Liver (tissue), 9 donors: ENCODE data around the gene P2RY12. TPM values are rescaled to one million over a fixed set of nuclear protein-coding genes. Genes with fewer than 3 reads are reported as not detected.

ENCODE experiments used
- DNase-seq: peaks from one replicate; pipeline ENCODE4 v3.0.0-alpha.2; 2017; ENCODE audit warnings: low spot score
- H3K27ac ChIP-seq, 2 donors: one replicate each; pipeline ENCODE4 v1.7.0; 2013; ENCODE audit warnings: inconsistent platforms in 2 of 2, low read length in 2 of 2, control low read depth in 1 of 2, low read depth in 1 of 2, mild to moderate bottlenecking in 1 of 2
- H3K27me3 ChIP-seq, 4 donors: one replicate each; pipeline versions ENCODE4 v1.6.1 to v1.7.0; 2013; ENCODE audit warnings: low read length in 3 of 4, inconsistent platforms in 1 of 4, mild to moderate bottlenecking in 1 of 4, moderate library complexity in 1 of 4; ENCODE audit not compliant: control insufficient read depth in 4 of 4, insufficient read depth in 4 of 4
- H3K36me3 ChIP-seq, 4 donors: one replicate each; pipeline versions ENCODE4 v1.6.1 to v1.7.0; 2013; ENCODE audit warnings: low read length in 3 of 4, mild to moderate bottlenecking in 3 of 4, low read depth in 1 of 4, moderate library complexity in 1 of 4; ENCODE audit not compliant: control insufficient read depth in 4 of 4, insufficient read depth in 3 of 4
- H3K4me1 ChIP-seq, 4 donors: one replicate each; pipeline versions ENCODE4 v1.6.1 to v1.7.0; 2013; ENCODE audit warnings: low read length in 3 of 4, mild to moderate bottlenecking in 3 of 4, moderate library complexity in 1 of 4; ENCODE audit not compliant: control insufficient read depth in 4 of 4, insufficient read depth in 4 of 4
- H3K4me3 ChIP-seq, 3 donors: one replicate each; pipeline versions ENCODE4 v1.6.1 to v1.7.0; 2013; ENCODE audit warnings: low read length in 3 of 3, control low read depth in 1 of 3, low read depth in 1 of 3, mild to moderate bottlenecking in 1 of 3
- H3K9ac ChIP-seq, 2 donors: one replicate each; pipeline ENCODE4 v1.7.0; 2013; ENCODE audit warnings: low read length in 2 of 2, mild to moderate bottlenecking in 2 of 2, moderate library complexity in 2 of 2, control low read depth in 1 of 2, low read depth in 1 of 2
- H3K9me3 ChIP-seq, 4 donors: one replicate each; pipeline versions ENCODE4 v1.6.1 to v1.7.0; 2013; ENCODE audit warnings: low read length in 3 of 4; ENCODE audit not compliant: control insufficient read depth in 4 of 4
- ATF3 ChIP-seq: IDR thresholded peaks from 2 replicates; pipeline ENCODE4 v1.6.1; 2016; ENCODE audit warnings: antibody characterized with exemption
- CTCF ChIP-seq: fragments of 150-350 bp; IDR thresholded peaks from 2 replicates; pipeline ENCODE4 v1.5.1; 2017; ENCODE audit warnings: improper control_type of control experiment, low read depth, low read length; ENCODE audit not compliant: missing input control
- EGR1 ChIP-seq, 2 donors: IDR thresholded peaks; 2 replicates each; pipeline ENCODE4 v1.6.1; 2016 to 2018; ENCODE audit warnings: antibody characterized with exemption in 2 of 2, low read depth in 2 of 2
- FOXA1 ChIP-seq: IDR thresholded peaks from 2 replicates; pipeline ENCODE4 v1.6.1; 2016; ENCODE audit warnings: antibody characterized with exemption
- FOXA2 ChIP-seq: IDR thresholded peaks from 2 replicates; pipeline ENCODE4 v1.6.1; 2016; ENCODE audit warnings: antibody characterized with exemption
- GABPA ChIP-seq, 2 donors: IDR thresholded peaks in 1 of 2; conservative IDR thresholded peaks in 1 of 2; 2 replicates each; pipeline ENCODE4 v1.6.1; 2016; ENCODE audit warnings: antibody characterized with exemption in 2 of 2, mild to moderate bottlenecking in 1 of 2, moderate library complexity in 1 of 2
- HNF4A ChIP-seq, 2 donors: conservative IDR thresholded peaks; 2 replicates each; pipeline ENCODE4 v1.6.1; 2016; ENCODE audit warnings: antibody characterized with exemption in 2 of 2, mild to moderate bottlenecking in 2 of 2
- HNF4G ChIP-seq: IDR thresholded peaks from 2 replicates; pipeline ENCODE4 v1.6.1; 2016; ENCODE audit warnings: antibody characterized with exemption
- MAX ChIP-seq: IDR thresholded peaks from 2 replicates; pipeline ENCODE4 v1.6.1; 2016; ENCODE audit warnings: antibody characterized with exemption
- NR2F2 ChIP-seq: IDR thresholded peaks from 2 replicates; pipeline ENCODE4 v1.6.1; 2016; ENCODE audit warnings: antibody characterized with exemption
- RAD21 ChIP-seq, 2 donors: IDR thresholded peaks; 2 replicates each; pipeline ENCODE4 v1.6.1; 2016; ENCODE audit warnings: antibody characterized with exemption in 2 of 2, mild to moderate bottlenecking in 2 of 2
- REST ChIP-seq: IDR thresholded peaks from 2 replicates; pipeline ENCODE4 v1.6.1; 2016; ENCODE audit warnings: antibody characterized with exemption, mild to moderate bottlenecking
- TAF1 ChIP-seq: conservative IDR thresholded peaks from 2 replicates; pipeline ENCODE4 v1.6.1; 2016; ENCODE audit warnings: antibody characterized with exemption, mild to moderate bottlenecking
- ZBTB33 ChIP-seq: IDR thresholded peaks from 2 replicates; pipeline ENCODE4 v1.6.1; 2016; ENCODE audit warnings: antibody characterized with exemption
- WGBS: extraction: QIAGEN DNeasy Blood & Tissue Kit; methylation state at CpG from one replicate; pipeline ENCODE4 v1.1.7; 2013; 5-methylcytosine and 5-hydroxymethylcytosine counted together
- polyA plus RNA-seq, 2 donors: library from polyadenylated mRNA; stranded (reverse) in 1 of 2; unstranded in 1 of 2; fragments of 200-250 nt in 1 of 2; fragments of >200 nt in 1 of 2; fragmentation: Nextera tagmentation in 1 of 2; extraction: Ambion mirVana in 1 of 2; gene quantifications; one replicate each; pipeline versions ENCODE4 v1.2.1 to v1.2.3, GENCODE V29; 2013 to 2015
- total RNA-seq, 2 donors: library from RNA; depleted of rRNA; stranded (reverse); fragments of >200 nt; gene quantifications; one replicate each; pipeline ENCODE4 v1.2.3, GENCODE V29; 2014
- donor health status: healthy.
- donor health status: healthy.
- donor health status: healthy.
- donor health status: healthy.
- donor health status: healthy.

P2RY12 gene
- total and polyA plus RNA-seq, 4 donors = 0.43 to 2.8 (median 1.6) TPM

GRCh38 chr3:151372063-151372820, 12.3 kb downstream of the P2RY12 start:
- 95% methylated on average over 4 of the region's 4 CpGs for WGBS

More at GRCh38 chr3:151372063-151372820, 12.3 kb downstream of the P2RY12 start:
- no peaks in the 10 kb centered on the region for H3K4me1 ChIP-seq
- DNase-seq = no peak
- H3K27ac ChIP-seq = no peak overlapping the region
- H3K9me3 ChIP-seq = no peaks in the 10 kb centered on the region
- no peak overlapping the region for H3K9ac ChIP-seq
- H3K4me3 ChIP-seq = no peak overlapping the region
- TF ChIP-seq ATF3 = no peak
- no peak for TF ChIP-seq MAX
- TF ChIP-seq GABPA (IDR thresholded peaks at IDR 0.05 in 1 of 2, conservative IDR thresholded peaks at IDR 0.05 in 1 of 2) = no peak
- no peak for TF ChIP-seq EGR1 (IDR thresholded peaks at IDR 0.05; ENCODE audit: low read depth in 2 of 2)
- no peak for TF ChIP-seq RAD21 (IDR thresholded peaks at IDR 0.05)
- no peak for TF ChIP-seq ZBTB33
- TF ChIP-seq CTCF = no peak
- TF ChIP-seq FOXA1 = no peak
- TF ChIP-seq TAF1 = no peak
- no peak for TF ChIP-seq HNF4G
- no peak for TF ChIP-seq HNF4A (conservative IDR thresholded peaks at IDR 0.05)
- TF ChIP-seq NR2F2 = no peak
- no peak for TF ChIP-seq REST
- TF ChIP-seq FOXA2 = no peak
- no peaks in the 10 kb centered on the region for H3K36me3 ChIP-seq
- no peaks in the 10 kb centered on the region for H3K27me3 ChIP-seq
